H9 (cell line): ENCODE data around the gene DPH3. TPM values are rescaled to one million over a fixed set of nuclear protein-coding genes. Genes with fewer than 3 reads are reported as not detected.

Experiments
- DNase-seq: peaks from one replicate; pipeline ENCODE4 v3.0.0-alpha.2; 2017
- H2AFZ ChIP-seq: one replicate; pipeline ENCODE4 v1.6.1; 2013; ENCODE audit warnings: mild to moderate bottlenecking, low read length, control low read depth, moderate library complexity
- H2AK5ac ChIP-seq: 2 replicates; pipeline ENCODE4 v1.6.1; 2013; ENCODE audit warnings: low read length, control low read depth, mixed read lengths; ENCODE audit not compliant: insufficient read length
- H2BK120ac ChIP-seq: one replicate; pipeline ENCODE4 v1.6.1; 2013; ENCODE audit warnings: low read depth, mild to moderate bottlenecking, low read length, control low read depth, inconsistent platforms; ENCODE audit not compliant: poor library complexity, severe bottlenecking
- H2BK12ac ChIP-seq: 2 replicates; pipeline ENCODE4 v1.6.1; 2013; ENCODE audit warnings: low read length, control low read depth, mixed read lengths, low read depth; ENCODE audit not compliant: insufficient read length
- H2BK15ac ChIP-seq: 2 replicates; pipeline ENCODE4 v1.6.1; 2013; ENCODE audit warnings: low read depth, low read length, control low read depth
- H2BK20ac ChIP-seq: one replicate; pipeline ENCODE4 v1.6.1; 2013; ENCODE audit warnings: low read depth, mild to moderate bottlenecking, low read length, control low read depth, inconsistent platforms; ENCODE audit not compliant: poor library complexity, severe bottlenecking
- H2BK5ac ChIP-seq: 2 replicates; pipeline ENCODE4 v1.6.1; 2013; ENCODE audit warnings: low read length, control low read depth, mixed read lengths; ENCODE audit not compliant: insufficient read length
- H3K14ac ChIP-seq: 2 replicates; pipeline ENCODE4 v1.6.1; 2013; ENCODE audit warnings: low read length, control low read depth; ENCODE audit not compliant: insufficient read depth
- H3K18ac ChIP-seq: 2 replicates; pipeline ENCODE4 v1.6.1; 2013; ENCODE audit warnings: low read depth, mild to moderate bottlenecking, mixed read lengths, low read length, control low read depth; ENCODE audit not compliant: insufficient read length
- H3K23ac ChIP-seq: 2 replicates; pipeline ENCODE4 v1.6.1; 2013; ENCODE audit warnings: low read length, control low read depth, mixed read lengths, low read depth; ENCODE audit not compliant: insufficient read length
- H3K23me2 ChIP-seq: 2 replicates; pipeline ENCODE4 v1.6.1; 2013; ENCODE audit warnings: low read depth, mild to moderate bottlenecking, mixed read lengths, low read length, control low read depth; ENCODE audit not compliant: insufficient read length, poor library complexity, severe bottlenecking
- H3K27ac ChIP-seq: 2 replicates; pipeline ENCODE4 v1.5.1; 2013; ENCODE audit warnings: low read length, control low read depth, mixed read lengths, low read depth; ENCODE audit not compliant: insufficient read length
- H3K27me3 ChIP-seq: 2 replicates; pipeline ENCODE4 v1.6.1; 2013; ENCODE audit warnings: low read length, control low read depth, inconsistent platforms; ENCODE audit not compliant: insufficient read depth
- H3K4ac ChIP-seq: 2 replicates; pipeline ENCODE4 v1.6.1; 2013; ENCODE audit warnings: low read depth, mild to moderate bottlenecking, control low read depth, inconsistent platforms, low read length, moderate library complexity
- H3K4me1 ChIP-seq: 2 replicates; pipeline ENCODE4 v1.6.1; 2013; ENCODE audit warnings: low read length, control low read depth, inconsistent platforms; ENCODE audit not compliant: insufficient read depth
- H3K4me2 ChIP-seq: 2 replicates; pipeline ENCODE4 v1.6.1; 2013; ENCODE audit warnings: low read length, control low read depth, mixed read lengths; ENCODE audit not compliant: insufficient read length, insufficient read depth
- H3K56ac ChIP-seq: 2 replicates; pipeline ENCODE4 v1.6.1; 2013; ENCODE audit warnings: low read depth, mild to moderate bottlenecking, mixed read lengths, low read length, control low read depth; ENCODE audit not compliant: insufficient read length
- H3K79me1 ChIP-seq: 2 replicates; pipeline ENCODE4 v1.6.1; 2013; ENCODE audit warnings: low read depth, mild to moderate bottlenecking, moderate library complexity, low read length, control low read depth, inconsistent platforms; ENCODE audit not compliant: insufficient read depth, poor library complexity, severe bottlenecking
- H3K79me2 ChIP-seq: 2 replicates; pipeline ENCODE4 v1.6.1; 2013; ENCODE audit warnings: low read length, control low read depth, inconsistent platforms; ENCODE audit not compliant: insufficient read depth
- H3K9ac ChIP-seq: 2 replicates; pipeline ENCODE4 v1.6.1; 2013; ENCODE audit warnings: low read length, control low read depth, mixed read lengths; ENCODE audit not compliant: insufficient read length; ENCODE audit errors: extremely low read depth
- H3K9me3 ChIP-seq: one replicate; pipeline ENCODE4 v1.6.1; 2013; ENCODE audit warnings: low read depth, low read length, inconsistent platforms; ENCODE audit not compliant: control insufficient read depth
- H3T11ph ChIP-seq: one replicate; pipeline ENCODE4 v1.6.1; 2013; ENCODE audit warnings: mild to moderate bottlenecking, low read length, control low read depth, inconsistent platforms
- H4K20me1 ChIP-seq: one replicate; pipeline ENCODE4 v1.6.1; 2013; ENCODE audit not compliant: control insufficient read depth, insufficient read length, insufficient read depth
- H4K5ac ChIP-seq: 2 replicates; pipeline ENCODE4 v1.6.1; 2013; ENCODE audit warnings: low read depth, mild to moderate bottlenecking, mixed read lengths, low read length, control low read depth; ENCODE audit not compliant: insufficient read length
- H4K8ac ChIP-seq: replicated peaks from 2 replicates; pipeline ENCODE4 v1.6.1; 2013; ENCODE audit warnings: low read length, control low read depth, mixed read lengths, low read depth; ENCODE audit not compliant: insufficient read length
- H4K91ac ChIP-seq: 2 replicates; pipeline ENCODE4 v1.6.1; 2013; ENCODE audit warnings: low read depth, mild to moderate bottlenecking, moderate library complexity, mixed read lengths, low read length, control low read depth; ENCODE audit not compliant: insufficient read length
- H3K27ac Mint-ChIP-seq, 3 experiments: 2 replicates in 2 of 3; 3 replicates in 1 of 3; pipeline ENCODE4 v1.8.0; 2020 to 2021; ENCODE audit warnings: mixed read lengths in 3 of 3, mild to moderate bottlenecking in 1 of 3, moderate library complexity in 1 of 3
- H3K27me3 Mint-ChIP-seq: 2 replicates; pipeline ENCODE4 v1.8.0; 2021; ENCODE audit warnings: low read depth, mild to moderate bottlenecking, moderate library complexity, mixed read lengths
- H3K36me3 Mint-ChIP-seq, 3 experiments: 2 replicates in 2 of 3; 3 replicates in 1 of 3; pipeline ENCODE4 v1.8.0; 2020 to 2021; ENCODE audit warnings: low read depth in 3 of 3, mixed read lengths in 3 of 3; ENCODE audit not compliant: insufficient read depth in 1 of 3
- H3K4me1 Mint-ChIP-seq, 2 experiments: 2 replicates each; pipeline ENCODE4 v1.8.0; 2020; ENCODE audit warnings: mixed read lengths in 2 of 2
- H3K4me3 Mint-ChIP-seq, 2 experiments: 2 replicates in 1 of 2; 3 replicates in 1 of 2; pipeline ENCODE4 v1.8.0; 2020 to 2021; ENCODE audit warnings: mild to moderate bottlenecking in 2 of 2, mixed read lengths in 2 of 2, moderate library complexity in 1 of 2
- H3K9me3 Mint-ChIP-seq, 2 experiments: 2 replicates in 1 of 2; 3 replicates in 1 of 2; pipeline ENCODE4 v1.8.0; 2020; ENCODE audit warnings: mild to moderate bottlenecking in 2 of 2, mixed read lengths in 2 of 2, moderate library complexity in 1 of 2
- CTCF ChIP-seq: fragments of 200-600 bp; sonication (generic); conservative IDR thresholded peaks from 3 replicates; pipeline ENCODE4 v1.8.0; 2021; ENCODE audit warnings: antibody characterized with exemption, mild to moderate bottlenecking
- WGBS: extraction: QIAGEN DNeasy Blood & Tissue Kit; methylation state at CpG from one replicate; pipeline ENCODE4 v1.1.7; 2013; ENCODE audit warnings: missing lambda C conversion rate, low lambda C conversion rate, mixed read lengths; ENCODE audit not compliant: insufficient read length; ENCODE audit errors: extremely low coverage; 5-methylcytosine and 5-hydroxymethylcytosine counted together
- total RNA-seq: library from RNA; stranded (reverse); gene quantifications from 2 replicates; pipeline ENCODE4 v1.2.1, GENCODE V29; 2021

The DPH3 gene
- total RNA-seq, 1 experiment from 2014 or later = 36.2 TPM

GRCh38 chr3:16258177-16258576 is 6.6 kb downstream of the DPH3 start:
- TF ChIP-seq CTCF = no peak
- Histone ChIP-seq H2AFZ (no peak overlapping the region), H2BK20ac (no peak overlapping the region), H3K27me3 (no peaks in the 10 kb centered on the region), H3K9ac (no peak overlapping the region), H3K4ac (no peak overlapping the region), H3K23ac (no peak overlapping the region), H3K4me1 (no peaks in the 10 kb centered on the region), H2BK120ac (no peak overlapping the region), H2AK5ac (no peak overlapping the region), H4K5ac (no peak overlapping the region), H3K79me1 (no peaks in the 10 kb centered on the region), H2BK5ac (no peak overlapping the region), H4K8ac (no peak overlapping the region), H3K18ac (no peak overlapping the region), H2BK12ac (no peak overlapping the region), H3K14ac (no peak overlapping the region), H3K4me2 (no peak overlapping the region), H4K91ac (no peak overlapping the region), H3K56ac (no peak overlapping the region), H3T11ph (no peak overlapping the region), H3K27ac (no peak overlapping the region), H3K9me3 (no peaks in the 10 kb centered on the region), H3K23me2 (no peaks in the 10 kb centered on the region), H4K20me1 (no peaks in the 10 kb centered on the region), H3K79me2 (no peaks in the 10 kb centered on the region; the same call in 1 of the 2 replicates), H2BK15ac (no peak overlapping the region)
- no peak overlapping the region for H3K4me3 Mint-ChIP-seq
- no peaks in the 10 kb centered on the region for H3K9me3 Mint-ChIP-seq
- DNase-seq = no peak
- no CpG with 5 or more reads among the region's 5 CpGs for WGBS
- H3K36me3 Mint-ChIP-seq = peaks cover 3 to 7% (median 7%) of the 10 kb centered on the region in 3 experiments; a peak in 4 of 7 replicates
- H3K4me1 Mint-ChIP-seq = no peaks in the 10 kb centered on the region
- no peak overlapping the region for H3K27ac Mint-ChIP-seq
- H3K27me3 Mint-ChIP-seq = no peaks in the 10 kb centered on the region; the same call in 1 of the 2 replicates
